Effector memory CD4-positive, alpha-beta T cell (primary cell): ENCODE results near the gene TRIM44.

Experiments
- DNase-seq, 3 donors: peaks; one replicate each; pipeline ENCODE4 v3.0.0-alpha.2; 2020
- H3K27ac ChIP-seq: 2 replicates; pipeline ENCODE4 v1.7.0; 2013; ENCODE audit warnings: mild to moderate bottlenecking, low read length, moderate library complexity; ENCODE audit not compliant: insufficient read depth, poor library complexity, severe bottlenecking
- H3K27me3 ChIP-seq: replicated peaks from 2 replicates; pipeline ENCODE4 v1.7.0; 2013; ENCODE audit warnings: mild to moderate bottlenecking, low read length; ENCODE audit not compliant: insufficient read depth, control insufficient read depth, poor library complexity, severe bottlenecking
- H3K36me3 ChIP-seq: 2 replicates; pipeline ENCODE4 v1.7.0; 2013; ENCODE audit warnings: mild to moderate bottlenecking, low read length, moderate library complexity; ENCODE audit not compliant: control insufficient read depth, insufficient read depth
- H3K4me1 ChIP-seq: 2 replicates; pipeline ENCODE4 v1.7.0; 2013; ENCODE audit warnings: low read length, mild to moderate bottlenecking; ENCODE audit not compliant: control insufficient read depth, insufficient read depth, poor library complexity, severe bottlenecking
- H3K4me3 ChIP-seq: 2 replicates; pipeline ENCODE4 v1.7.0; 2013; ENCODE audit warnings: low read length, low read depth, mild to moderate bottlenecking; ENCODE audit not compliant: insufficient read depth, poor library complexity, severe bottlenecking
- H3K9me3 ChIP-seq: 2 replicates; pipeline ENCODE4 v1.7.0; 2013; ENCODE audit warnings: mild to moderate bottlenecking, low read length, moderate library complexity; ENCODE audit not compliant: control insufficient read depth

TRIM44 gene

DNA sequence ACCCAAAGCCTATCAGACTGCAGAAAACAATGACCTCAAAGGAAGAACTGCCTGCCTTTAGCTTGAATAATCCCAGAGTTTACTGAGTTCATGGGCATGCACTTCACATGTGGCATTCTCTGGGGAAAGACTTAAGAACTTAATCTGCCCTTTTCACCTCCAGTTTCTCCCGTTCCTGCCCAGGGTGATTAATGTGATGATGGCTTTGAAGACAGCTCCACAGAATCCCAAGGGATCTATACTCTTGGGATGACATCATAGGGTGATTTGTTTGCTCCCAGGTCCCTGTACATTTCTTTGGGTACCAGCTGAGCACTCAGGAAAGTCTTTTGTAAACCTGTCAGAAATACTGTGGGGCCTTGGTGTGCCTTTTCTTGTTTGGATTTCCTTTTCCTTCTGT lies 30.3 kb upstream of the TRIM44 start:
- Histone ChIP-seq H3K36me3 (no peaks in the 10 kb centered on the region), H3K9me3 (no peaks in the 10 kb centered on the region), H3K27ac (no peak overlapping the region), H3K4me1 (no peaks in the 10 kb centered on the region), H3K27me3 (peaks cover 3% of the 10 kb centered on the region), H3K4me3 (no peak overlapping the region)
- DNase-seq: no peak

GRCh38 chr11:35633827-35634423 lies 28.6 kb upstream of the TRIM44 start:
- DNase-seq: no peak
- Histone ChIP-seq H3K36me3 (no peaks in the 10 kb centered on the region), H3K27ac (no peak overlapping the region), H3K9me3 (no peaks in the 10 kb centered on the region), H3K4me3 (no peak overlapping the region), H3K27me3 (peaks cover 1% of the 10 kb centered on the region), H3K4me1 (no peaks in the 10 kb centered on the region)

- Histone ChIP-seq H3K4me1 (no peaks in the 10 kb centered on the region), H3K27me3 (no peaks in the 10 kb centered on the region), H3K27ac (no peak overlapping the region), H3K4me3 (no peak overlapping the region), H3K36me3 (no peaks in the 10 kb centered on the region), H3K9me3 (no peaks in the 10 kb centered on the region)
- no peak for DNase-seq
Measured at GRCh38 chr11:35635933-35636332, 26.6 kb upstream of the TRIM44 start.

- Histone ChIP-seq H3K9me3 (no peaks in the 10 kb centered on the region), H3K27me3 (no peaks in the 10 kb centered on the region), H3K27ac (no peak overlapping the region), H3K4me1 (no peaks in the 10 kb centered on the region), H3K36me3 (no peaks in the 10 kb centered on the region), H3K4me3 (no peak overlapping the region)
- DNase-seq: no peak
Measured at GRCh38 chr11:35639591-35640179, 22.9 kb upstream of the TRIM44 start.

- no peak overlapping the region for H3K4me3 ChIP-seq
- no peaks in the 10 kb centered on the region for H3K36me3 ChIP-seq
- no peak overlapping the region for H3K27ac ChIP-seq
- H3K27me3 ChIP-seq: no peaks in the 10 kb centered on the region
- no peaks in the 10 kb centered on the region for H3K4me1 ChIP-seq
- no peak for DNase-seq
- H3K9me3 ChIP-seq: no peaks in the 10 kb centered on the region
Measured at GRCh38 chr11:35641171-35641897, 21.2 kb upstream of the TRIM44 start.

DNA sequence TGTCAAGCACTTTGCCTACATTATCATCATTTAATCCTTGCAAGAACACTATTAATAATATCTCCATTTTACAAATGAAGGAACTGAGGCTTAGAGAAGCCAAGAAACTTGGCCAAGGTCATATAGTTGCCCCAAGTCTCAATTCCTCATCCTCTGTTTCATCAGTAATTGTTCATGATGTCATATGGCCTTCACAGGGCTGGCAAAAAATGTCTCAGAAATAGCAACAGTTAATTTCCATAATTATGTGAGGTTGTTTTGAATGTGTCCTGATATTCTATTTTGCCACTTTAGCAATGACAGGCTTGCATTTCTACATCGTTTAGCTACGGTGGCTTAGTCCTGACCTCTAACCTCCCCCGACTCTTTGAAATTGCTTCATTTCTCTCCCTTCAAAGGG lies 20.6 kb upstream of the TRIM44 start:
- Histone ChIP-seq H3K9me3 (no peaks in the 10 kb centered on the region), H3K36me3 (no peaks in the 10 kb centered on the region), H3K27ac (no peak overlapping the region), H3K27me3 (no peaks in the 10 kb centered on the region), H3K4me3 (no peak overlapping the region), H3K4me1 (no peaks in the 10 kb centered on the region)
- no peak for DNase-seq

- no peak overlapping the region for H3K27ac ChIP-seq
- H3K9me3 ChIP-seq: no peaks in the 10 kb centered on the region
- no peaks in the 10 kb centered on the region for H3K4me1 ChIP-seq
- no peak overlapping the region for H3K4me3 ChIP-seq
- no peaks in the 10 kb centered on the region for H3K27me3 ChIP-seq
- DNase-seq: no peak
- no peaks in the 10 kb centered on the region for H3K36me3 ChIP-seq
Measured at GRCh38 chr11:35647421-35648093, 15.0 kb upstream of the TRIM44 start.

DNA sequence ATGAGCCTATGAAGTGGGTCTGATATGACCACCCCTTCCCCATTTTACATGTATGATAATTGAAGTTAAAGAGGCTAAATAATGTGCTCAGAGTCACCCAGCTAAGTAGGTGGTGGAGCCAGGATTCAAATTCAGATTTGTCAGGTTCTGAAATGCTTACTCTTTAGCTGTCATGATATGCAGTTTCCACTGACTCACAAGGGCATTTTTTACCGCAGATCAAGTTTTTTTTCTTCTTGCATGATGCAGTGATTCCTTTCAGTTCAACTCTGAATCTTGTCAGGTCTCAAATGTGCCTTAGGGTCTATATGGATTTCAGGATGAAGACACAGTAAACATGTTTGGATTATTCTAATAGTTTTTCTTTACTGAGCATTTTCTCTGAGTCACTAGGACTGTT lies 12.6 kb upstream of the TRIM44 start:
- H3K9me3 ChIP-seq: no peaks in the 10 kb centered on the region
- no peaks in the 10 kb centered on the region for H3K27me3 ChIP-seq
- H3K36me3 ChIP-seq: no peaks in the 10 kb centered on the region
- H3K4me1 ChIP-seq: no peaks in the 10 kb centered on the region
- H3K4me3 ChIP-seq: no peak overlapping the region
- DNase-seq: no peak
- no peak overlapping the region for H3K27ac ChIP-seq

DNA sequence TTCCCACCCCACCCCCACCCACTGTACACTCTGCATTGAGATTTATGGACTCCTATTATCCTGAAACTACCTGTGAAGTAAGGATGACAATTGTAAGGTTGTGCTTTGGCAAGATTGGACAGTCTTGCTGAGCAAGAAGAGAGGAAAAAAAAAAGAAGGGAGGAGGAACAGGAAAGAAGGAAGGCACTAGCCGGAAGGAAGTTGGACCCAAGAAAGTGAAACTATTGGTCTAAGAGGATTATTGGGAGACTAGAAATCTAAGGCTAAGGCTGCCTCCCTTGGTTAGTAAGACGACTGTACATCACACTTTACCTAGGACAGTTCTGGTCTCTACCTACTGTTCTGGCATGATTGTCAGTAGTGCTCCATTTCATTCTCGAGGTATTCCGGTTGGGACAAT lies 12.1 kb upstream of the TRIM44 start:
- no peak for DNase-seq
- Histone ChIP-seq H3K27ac (no peak overlapping the region), H3K9me3 (no peaks in the 10 kb centered on the region), H3K36me3 (no peaks in the 10 kb centered on the region), H3K27me3 (no peaks in the 10 kb centered on the region), H3K4me1 (no peaks in the 10 kb centered on the region), H3K4me3 (no peak overlapping the region)

DNA sequence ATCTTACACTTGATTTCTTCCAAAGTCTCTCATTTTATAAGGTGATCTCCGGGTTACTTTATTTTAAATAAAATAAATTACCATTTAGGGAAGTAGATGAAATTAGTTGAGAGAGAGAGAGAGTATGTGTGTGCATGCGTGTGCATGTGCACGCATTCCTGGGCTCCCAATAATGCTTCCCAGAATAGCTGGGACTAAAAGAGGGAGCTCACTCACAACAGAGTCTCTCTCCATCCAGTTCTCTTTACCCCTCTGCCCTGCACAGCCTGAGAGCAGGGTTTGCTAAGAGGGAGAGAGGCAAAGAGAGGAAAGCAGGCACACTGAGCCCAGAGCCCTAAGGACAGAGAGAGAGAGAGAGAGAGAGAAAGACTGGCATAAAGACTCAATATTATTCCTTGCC lies 11.3 kb upstream of the TRIM44 start:
- no peak for DNase-seq
- Histone ChIP-seq H3K27me3 (peaks cover 1% of the 10 kb centered on the region), H3K4me3 (no peak overlapping the region), H3K36me3 (no peaks in the 10 kb centered on the region), H3K9me3 (no peaks in the 10 kb centered on the region), H3K4me1 (no peaks in the 10 kb centered on the region), H3K27ac (no peak overlapping the region)
